OCI-M1 (cell line): ENCODE results near the gene ST3GAL4.

ENCODE experiments used
- DNase-seq: peaks from one replicate; lab custom pipeline; 2025; lab: John Stamatoyannopoulos, UW

ST3GAL4 gene

DNA sequence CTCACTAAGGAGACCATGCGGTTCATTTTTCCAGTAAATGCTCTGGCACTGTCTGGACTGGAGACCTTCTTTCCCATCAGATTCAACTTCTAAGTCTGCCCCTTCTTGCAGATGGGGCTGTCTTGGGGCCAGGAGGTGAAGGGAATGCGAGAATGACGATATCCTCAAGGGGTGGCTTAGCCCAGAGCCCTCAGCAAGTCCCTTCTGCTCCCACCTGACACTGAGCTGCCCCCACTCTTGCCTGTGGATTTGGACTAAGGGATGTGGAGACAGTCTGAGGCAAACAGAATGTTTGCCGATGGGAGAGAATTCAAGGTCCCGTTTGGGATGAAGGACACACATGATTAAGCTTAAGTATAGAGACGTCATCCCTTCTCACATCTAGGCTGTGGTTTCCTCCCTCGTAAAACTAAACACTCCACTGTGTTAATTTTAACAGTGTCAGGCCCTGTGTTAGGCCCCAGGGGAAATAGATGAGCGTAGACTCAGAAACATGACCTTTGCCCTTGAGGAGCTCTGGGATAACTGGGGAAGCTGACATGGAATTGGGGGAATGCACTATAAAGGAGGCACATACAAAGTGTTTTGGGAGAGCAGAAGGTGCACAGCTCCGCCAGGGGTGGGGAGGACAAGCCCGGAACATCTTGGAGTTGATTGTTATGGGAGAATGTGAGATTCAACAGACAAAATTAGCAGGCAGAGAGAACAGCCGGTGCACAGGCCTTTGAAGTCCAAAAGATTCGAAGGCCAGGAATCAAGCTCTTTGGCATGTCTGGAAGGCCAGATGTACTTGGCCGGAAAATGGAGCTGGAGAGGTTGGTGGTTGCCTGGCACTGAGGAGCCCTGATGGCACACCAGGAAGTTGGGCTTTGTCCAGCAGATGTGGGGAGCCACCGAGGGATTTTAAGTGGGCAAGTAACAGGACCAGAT lies 71.6 kb downstream of the ST3GAL4 start:
- DNase-seq: no peak

- DNase-seq: peak; percentile 92
These were observed 75.3 kb downstream of the ST3GAL4 start for GRCh38 chr11:126430581-126431335.

- DNase-seq: no peak
These were observed 76.0 kb downstream of the ST3GAL4 start for GRCh38 chr11:126431401-126432064.

- DNase-seq: no peak
These were observed 76.6 kb downstream of the ST3GAL4 start for GRCh38 chr11:126432065-126432461.

DNA sequence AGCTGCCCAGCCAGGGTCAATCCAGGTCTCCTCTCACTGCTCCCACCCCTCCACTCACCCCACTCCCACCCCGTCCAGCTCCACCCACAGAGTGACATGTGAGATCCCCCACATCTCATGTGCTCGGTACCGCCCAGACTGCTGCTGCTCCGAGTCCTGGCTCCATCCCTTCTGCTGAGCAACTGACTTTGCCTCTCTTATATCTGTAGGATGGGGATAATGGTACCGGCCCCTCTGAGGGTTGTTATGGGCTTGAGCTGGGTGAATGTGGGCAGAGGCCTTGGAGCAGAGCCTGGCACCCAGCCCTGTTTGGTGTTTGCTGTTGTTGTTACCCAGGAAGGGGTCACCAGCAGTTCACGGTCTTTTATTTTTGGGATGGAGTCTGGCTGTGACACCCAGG lies 77.0 kb downstream of the ST3GAL4 start:
- no peak for DNase-seq

DNA sequence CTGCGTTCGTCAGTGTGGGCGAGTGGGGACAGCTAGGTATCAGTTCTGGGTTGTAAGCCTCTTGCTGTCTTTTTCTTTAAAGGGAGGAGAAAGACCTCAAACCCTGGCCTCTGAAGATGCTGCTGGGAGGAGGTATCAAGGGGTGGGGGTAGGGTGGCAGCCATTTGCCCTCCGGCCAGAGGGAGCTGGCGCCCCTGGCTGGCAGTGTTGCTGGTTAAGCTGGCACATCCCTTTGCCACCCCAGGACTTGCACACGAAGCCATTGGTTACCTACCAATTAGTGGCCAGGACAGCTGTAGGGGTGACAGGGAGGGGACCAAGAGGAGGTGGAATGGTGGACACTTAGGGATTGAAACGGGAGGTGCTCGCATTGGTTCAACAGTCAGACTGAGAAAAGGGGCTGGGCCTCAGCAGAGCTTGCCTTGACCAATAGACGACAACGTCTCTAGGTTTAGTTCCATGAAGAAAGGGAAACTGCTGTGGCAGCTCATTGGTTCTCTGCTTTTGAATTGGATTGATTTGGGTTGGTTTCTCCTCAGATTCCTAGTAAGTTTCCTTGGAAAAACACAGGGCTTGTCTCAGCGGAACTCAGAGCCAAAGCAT lies 77.9 kb downstream of the ST3GAL4 start:
- no peak for DNase-seq

- no peak for DNase-seq
These were observed 78.8 kb downstream of the ST3GAL4 start for GRCh38 chr11:126433989-126434949.

DNA sequence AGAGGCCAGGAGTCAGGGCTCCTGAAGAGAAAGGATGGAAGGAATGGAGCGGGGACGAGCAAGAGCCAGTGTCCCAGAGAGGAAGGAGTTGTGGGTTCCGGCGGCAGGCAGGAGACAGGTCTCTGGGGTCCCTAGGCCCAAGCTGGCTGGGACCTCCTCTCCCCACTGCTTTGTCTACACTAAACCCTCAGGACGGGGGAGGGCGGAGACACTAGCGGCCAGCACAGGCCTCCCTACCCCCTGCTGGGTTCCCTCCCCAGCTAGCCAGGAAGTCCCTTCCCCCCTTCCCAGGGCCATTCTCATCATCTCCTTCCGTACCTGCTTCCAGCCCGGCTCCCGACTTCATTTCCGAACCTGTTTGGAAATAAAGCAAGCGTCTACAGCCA lies 79.5 kb downstream of the ST3GAL4 start:
- no peak for DNase-seq

- no peak for DNase-seq
These were observed 80.8 kb downstream of the ST3GAL4 start for GRCh38 chr11:126436209-126436755.

DNA sequence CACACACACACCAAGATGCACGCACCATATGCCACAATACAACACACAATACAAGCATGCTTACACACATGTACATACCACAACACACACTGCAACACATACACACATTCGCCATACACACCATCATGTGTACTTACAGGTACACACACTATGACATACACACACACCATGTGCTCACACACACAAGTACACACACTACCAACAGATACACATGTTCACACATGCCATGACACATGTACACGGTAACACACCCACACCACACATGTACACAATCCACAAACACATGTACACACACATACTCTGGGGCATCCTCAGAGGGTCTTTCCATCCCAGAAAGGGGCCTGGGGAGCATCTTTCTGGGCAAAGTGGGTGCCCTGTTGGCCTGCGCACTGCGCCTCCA lies 82.2 kb downstream of the ST3GAL4 start:
- no peak for DNase-seq

GRCh38 chr11:126438272-126438671 lies 82.8 kb downstream of the ST3GAL4 start:
- DNase-seq: no peak

- no peak for DNase-seq
These were observed 83.2 kb downstream of the ST3GAL4 start for GRCh38 chr11:126438691-126439090.

DNA sequence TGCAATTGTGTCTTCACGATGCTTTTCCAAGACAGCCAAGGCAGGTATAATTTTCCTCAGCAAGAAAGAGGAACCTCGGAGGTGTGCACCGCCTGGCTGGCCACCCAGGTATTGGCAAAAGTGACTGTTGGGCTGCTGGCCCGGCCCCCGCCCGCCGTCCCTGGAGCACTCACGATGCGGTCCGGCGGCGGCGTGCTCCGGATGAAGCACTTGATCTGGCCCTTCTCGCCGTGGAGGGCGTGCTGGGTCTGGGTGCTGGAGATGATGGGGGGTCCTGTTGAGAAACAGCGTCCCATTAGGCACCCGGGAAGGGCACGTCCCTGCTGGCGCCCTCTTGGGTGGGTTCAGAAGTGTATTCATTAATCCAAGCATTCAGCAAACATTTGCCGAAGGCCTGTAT lies 84.8 kb downstream of the ST3GAL4 start:
- no peak for DNase-seq

GRCh38 chr11:126440792-126441514 lies 85.5 kb downstream of the ST3GAL4 start:
- peak; percentile 98 for DNase-seq

DNA sequence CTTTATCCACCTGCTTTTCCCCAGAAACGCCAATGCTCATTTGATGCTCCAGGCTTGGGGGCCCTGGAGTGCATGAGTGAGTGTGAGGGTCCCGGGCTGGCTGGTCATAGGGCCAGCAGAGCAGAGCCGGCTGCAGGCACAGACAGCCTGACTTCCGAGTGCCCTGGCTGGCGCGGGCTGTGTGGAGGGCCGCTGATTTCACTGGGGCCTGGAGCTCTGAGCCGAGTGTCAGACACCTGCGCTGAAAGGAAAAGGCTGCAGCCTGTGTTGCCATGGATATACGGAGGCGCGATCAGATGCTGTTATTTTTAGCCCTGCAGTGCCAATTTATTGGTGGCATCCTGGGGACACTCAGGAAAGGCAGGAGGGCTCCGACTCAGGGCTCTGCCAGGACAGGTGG lies 87.6 kb downstream of the ST3GAL4 start:
- no peak for DNase-seq

DNA sequence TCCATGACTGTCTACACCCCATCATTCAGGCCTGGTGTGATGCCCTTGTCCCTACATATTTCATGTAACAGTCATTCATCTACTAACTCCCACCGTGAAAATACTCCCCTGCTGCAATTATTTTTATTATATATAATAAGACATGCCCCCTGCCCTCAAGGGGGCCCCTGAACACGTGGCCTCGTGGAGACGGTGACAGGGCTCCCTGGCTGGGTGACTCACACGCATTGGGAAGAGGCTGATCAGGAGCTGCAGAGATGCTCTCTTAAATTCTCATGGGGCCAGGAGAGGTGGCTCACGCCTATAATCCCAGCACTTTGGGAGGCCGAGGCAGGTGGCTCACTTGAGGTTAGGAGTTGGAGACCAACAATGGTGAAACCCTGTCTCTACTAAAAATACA lies 88.6 kb downstream of the ST3GAL4 start:
- DNase-seq: no peak

DNA sequence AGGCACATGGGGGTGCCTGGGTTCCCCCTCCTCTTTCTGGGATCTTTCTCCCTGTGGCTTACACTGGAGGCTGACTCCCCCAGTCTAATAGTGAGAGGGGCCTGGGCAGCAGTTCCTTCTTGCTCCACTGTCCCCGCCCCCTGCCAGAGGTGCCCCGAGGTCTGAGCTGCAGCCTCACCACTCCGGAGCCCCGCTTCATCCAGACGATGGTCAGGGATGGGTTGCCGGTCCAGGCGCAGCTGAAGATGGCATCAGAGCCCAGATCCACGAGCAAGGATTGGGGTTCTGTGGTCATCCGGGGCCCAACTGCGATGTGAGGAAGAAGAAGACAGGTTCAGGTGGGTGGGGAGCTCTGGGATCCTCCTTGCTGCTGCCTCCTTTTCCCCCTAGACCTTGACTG lies 91.1 kb downstream of the ST3GAL4 start:
- DNase-seq: no peak

GRCh38 chr11:126450198-126450597 lies 94.7 kb downstream of the ST3GAL4 start:
- DNase-seq: no peak

- no peak for DNase-seq
These were observed 95.3 kb downstream of the ST3GAL4 start for GRCh38 chr11:126450806-126451205.

DNA sequence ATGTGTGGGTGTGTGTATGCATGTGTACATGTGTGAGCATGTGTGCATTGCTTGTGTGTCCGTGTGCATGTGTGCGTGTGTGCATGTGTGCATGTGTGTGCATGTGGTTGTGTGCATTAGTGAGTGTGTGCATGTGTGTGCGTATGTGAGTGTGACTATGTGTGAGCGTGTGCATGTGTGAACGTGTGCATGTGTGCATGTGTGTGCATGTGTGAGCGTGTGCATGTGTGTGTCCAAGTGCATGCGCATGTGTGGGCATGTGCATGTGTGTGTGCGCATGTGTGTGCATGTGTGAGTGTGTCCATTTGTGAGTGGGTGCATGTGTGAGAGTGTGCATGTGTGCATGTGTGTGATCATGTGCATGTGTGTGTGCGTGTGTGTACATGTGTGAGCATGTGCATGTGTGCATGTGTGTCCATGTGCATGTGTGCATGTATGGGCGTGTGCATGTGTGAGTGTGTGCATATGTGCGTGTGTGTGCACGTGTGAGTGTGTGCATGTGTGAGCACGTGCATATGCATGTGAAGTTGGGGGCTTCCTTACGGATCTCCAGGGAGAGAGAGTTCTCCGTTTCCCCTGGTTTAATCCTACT lies 95.8 kb downstream of the ST3GAL4 start:
- no peak for DNase-seq
